Measurements from ENCODE around the gene HOTAIR. TPM values are rescaled to one million over a fixed set of nuclear protein-coding genes. Genes with fewer than 3 reads are reported as not detected.

The HOTAIR gene
- total RNA-seq, 2 donors from 2014 or later = not detected

- no peak overlapping the region for H3K27ac ChIP-seq
- H3K27me3 ChIP-seq = peaks cover 78 to 85% of the 10 kb centered on the region in 2 donors
- H3K4me3 ChIP-seq = no peak overlapping the region
These were observed 13.6 kb downstream of the HOTAIR start for GRCh38 chr12:53961025-53961761.

GRCh38 chr12:53960187-53961024, 14.3 kb downstream of the HOTAIR start:
- H3K9me3 ChIP-seq = no peaks in the 10 kb centered on the region
- H3K4me3 ChIP-seq = no peak overlapping the region
- H3K27ac ChIP-seq = no peak overlapping the region
- no peaks in the 10 kb centered on the region for H3K36me3 ChIP-seq
- H3K27me3 ChIP-seq = peaks cover 78 to 80% of the 10 kb centered on the region in 2 donors
- TF ChIP-seq, protein P1, sequence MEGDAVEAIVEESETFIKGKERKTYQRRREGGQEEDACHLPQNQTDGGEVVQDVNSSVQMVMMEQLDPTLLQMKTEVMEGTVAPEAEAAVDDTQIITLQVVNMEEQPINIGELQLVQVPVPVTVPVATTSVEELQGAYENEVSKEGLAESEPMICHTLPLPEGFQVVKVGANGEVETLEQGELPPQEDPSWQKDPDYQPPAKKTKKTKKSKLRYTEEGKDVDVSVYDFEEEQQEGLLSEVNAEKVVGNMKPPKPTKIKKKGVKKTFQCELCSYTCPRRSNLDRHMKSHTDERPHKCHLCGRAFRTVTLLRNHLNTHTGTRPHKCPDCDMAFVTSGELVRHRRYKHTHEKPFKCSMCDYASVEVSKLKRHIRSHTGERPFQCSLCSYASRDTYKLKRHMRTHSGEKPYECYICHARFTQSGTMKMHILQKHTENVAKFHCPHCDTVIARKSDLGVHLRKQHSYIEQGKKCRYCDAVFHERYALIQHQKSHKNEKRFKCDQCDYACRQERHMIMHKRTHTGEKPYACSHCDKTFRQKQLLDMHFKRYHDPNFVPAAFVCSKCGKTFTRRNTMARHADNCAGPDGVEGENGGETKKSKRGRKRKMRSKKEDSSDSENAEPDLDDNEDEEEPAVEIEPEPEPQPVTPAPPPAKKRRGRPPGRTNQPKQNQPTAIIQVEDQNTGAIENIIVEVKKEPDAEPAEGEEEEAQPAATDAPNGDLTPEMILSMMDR (IDR thresholded peaks at IDR 0.05) = no peak
- peaks cover 0 to 13% of the 10 kb centered on the region in 2 donors for H3K4me1 ChIP-seq
- DNase-seq (ENCODE audit: low spot score) = no peak

More at GRCh38 chr12:53961025-53961761, 13.6 kb downstream of the HOTAIR start:
- no peak for DNase-seq (ENCODE audit: low spot score)
- H3K36me3 ChIP-seq = no peaks in the 10 kb centered on the region
- H3K4me1 ChIP-seq = peaks cover 0 to 14% of the 10 kb centered on the region in 2 donors
- TF ChIP-seq, protein P1 (IDR thresholded peaks at IDR 0.05) = no peak
- no peaks in the 10 kb centered on the region for H3K9me3 ChIP-seq

DNA sequence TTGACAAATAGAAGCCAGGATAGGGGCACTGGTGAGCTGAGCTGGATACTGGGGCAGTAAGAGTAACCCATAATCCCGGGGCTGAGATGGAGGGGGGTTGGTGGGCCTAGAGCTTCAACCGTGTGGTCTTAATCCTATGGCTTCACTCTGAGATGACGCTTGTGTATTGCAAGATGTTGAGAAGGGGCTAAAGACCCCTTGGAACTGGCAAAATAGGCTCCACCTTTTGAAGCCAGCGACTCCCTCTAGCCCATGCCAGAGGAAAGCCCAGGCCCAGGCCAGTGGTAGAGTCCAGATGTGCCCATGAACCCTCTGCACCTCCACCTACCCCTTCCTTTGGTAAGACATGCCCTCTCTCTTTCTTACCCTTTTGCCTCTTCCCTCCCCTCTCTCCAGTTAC, 15.4 kb downstream of the HOTAIR start:
- TF ChIP-seq, protein P1 (IDR thresholded peaks at IDR 0.05) = no peak
- Histone ChIP-seq H3K4me3 (no peak overlapping the region), H3K9me3 (no peaks in the 10 kb centered on the region), H3K4me1 (peaks cover 0 to 21% of the 10 kb centered on the region in 2 donors), H3K36me3 (no peaks in the 10 kb centered on the region), H3K27me3 (peaks cover 75 to 83% of the 10 kb centered on the region in 2 donors), H3K27ac (no peak overlapping the region)
- DNase-seq (ENCODE audit: low spot score) = no peak

GRCh38 chr12:53958128-53958527, 16.6 kb downstream of the HOTAIR start:
- Histone ChIP-seq H3K9me3 (no peaks in the 10 kb centered on the region), H3K36me3 (no peaks in the 10 kb centered on the region), H3K27ac (no peak overlapping the region), H3K4me1 (peaks cover 0 to 21% of the 10 kb centered on the region in 2 donors), H3K27me3 (peaks cover 73 to 82% of the 10 kb centered on the region in 2 donors), H3K4me3 (no peak overlapping the region)
- TF ChIP-seq, protein P1 (IDR thresholded peaks at IDR 0.05) = no peak
- DNase-seq (ENCODE audit: low spot score) = no peak

DNA sequence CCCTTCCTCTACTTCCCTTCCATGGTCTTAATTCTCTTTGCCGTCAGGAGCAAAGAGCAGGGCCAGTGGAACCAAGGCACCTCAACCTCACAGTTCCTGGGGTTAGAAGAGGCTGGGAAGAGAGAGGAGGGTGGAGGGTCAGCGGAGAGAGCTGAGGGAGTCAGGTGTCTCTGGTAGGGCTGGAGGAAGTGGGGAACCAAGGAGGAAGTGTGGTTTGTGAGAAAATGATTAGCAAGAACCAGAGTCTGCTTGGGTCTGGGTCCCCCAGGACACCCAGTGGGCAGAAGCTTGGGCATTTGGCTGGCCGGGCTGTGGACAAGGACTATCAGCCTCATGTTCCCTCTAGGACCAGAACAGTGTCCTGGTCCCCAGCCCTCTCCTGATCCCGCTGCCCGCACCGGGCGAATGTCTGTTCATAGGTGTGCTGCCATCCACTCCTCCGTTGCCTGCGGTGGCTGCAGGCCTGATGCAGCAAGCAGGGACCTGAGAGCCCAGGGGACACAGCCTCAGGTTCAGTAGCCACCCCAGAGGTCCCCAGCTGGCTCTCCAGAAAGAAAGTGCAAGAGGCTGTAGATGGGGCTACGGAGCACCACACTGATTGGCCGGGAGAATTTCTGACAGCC, 17.7 kb downstream of the HOTAIR start:
- DNase-seq (ENCODE audit: low spot score) = no peak
- TF ChIP-seq, protein P1 (IDR thresholded peaks at IDR 0.05) = no peak
- peaks cover 76 to 85% of the 10 kb centered on the region in 2 donors for H3K27me3 ChIP-seq
- no peaks in the 10 kb centered on the region for H3K36me3 ChIP-seq
- no peaks in the 10 kb centered on the region for H3K9me3 ChIP-seq
- H3K27ac ChIP-seq = no peak overlapping the region
- peaks cover 0 to 22% of the 10 kb centered on the region in 2 donors for H3K4me1 ChIP-seq
- H3K4me3 ChIP-seq = no peak overlapping the region
